C4-2B (cell line): Measurements from ENCODE around the gene GALNT7.

Experiments used
- H3K27ac ChIP-seq: fragments of 450-650 bp; 2 replicates; pipeline ENCODE4 v1.5.1; 2017
- ZFX ChIP-seq: fragments of 450-650 bp; IDR thresholded peaks from 2 replicates; pipeline ENCODE4 v1.6.1; 2017
- TF ChIP-seq, protein P1 (sequence below): fragments of 450-650 bp; conservative IDR thresholded peaks from 2 replicates; pipeline ENCODE4 v1.5.1; 2017; ENCODE audit warnings: mild to moderate bottlenecking

Gene GALNT7

DNA sequence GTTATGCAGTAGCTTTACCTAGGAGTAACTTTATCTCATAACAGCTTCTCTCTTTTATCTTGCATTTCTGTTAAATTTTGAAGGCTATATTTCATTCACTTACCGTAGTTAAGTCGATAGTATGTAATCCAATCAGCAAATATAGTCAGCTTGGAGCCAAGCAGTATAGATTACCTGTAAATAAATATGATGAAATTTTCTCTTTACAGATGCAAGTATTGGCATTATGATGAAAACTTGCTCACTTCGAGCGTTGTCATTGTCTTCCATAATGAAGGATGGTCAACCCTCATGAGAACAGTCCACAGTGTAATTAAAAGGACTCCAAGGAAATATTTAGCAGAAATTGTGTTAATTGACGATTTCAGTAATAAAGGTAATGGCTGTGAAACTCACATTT is 123.3 kb downstream of the GALNT7 start:
- no peak for TF ChIP-seq ZFX
- TF ChIP-seq, protein P1, sequence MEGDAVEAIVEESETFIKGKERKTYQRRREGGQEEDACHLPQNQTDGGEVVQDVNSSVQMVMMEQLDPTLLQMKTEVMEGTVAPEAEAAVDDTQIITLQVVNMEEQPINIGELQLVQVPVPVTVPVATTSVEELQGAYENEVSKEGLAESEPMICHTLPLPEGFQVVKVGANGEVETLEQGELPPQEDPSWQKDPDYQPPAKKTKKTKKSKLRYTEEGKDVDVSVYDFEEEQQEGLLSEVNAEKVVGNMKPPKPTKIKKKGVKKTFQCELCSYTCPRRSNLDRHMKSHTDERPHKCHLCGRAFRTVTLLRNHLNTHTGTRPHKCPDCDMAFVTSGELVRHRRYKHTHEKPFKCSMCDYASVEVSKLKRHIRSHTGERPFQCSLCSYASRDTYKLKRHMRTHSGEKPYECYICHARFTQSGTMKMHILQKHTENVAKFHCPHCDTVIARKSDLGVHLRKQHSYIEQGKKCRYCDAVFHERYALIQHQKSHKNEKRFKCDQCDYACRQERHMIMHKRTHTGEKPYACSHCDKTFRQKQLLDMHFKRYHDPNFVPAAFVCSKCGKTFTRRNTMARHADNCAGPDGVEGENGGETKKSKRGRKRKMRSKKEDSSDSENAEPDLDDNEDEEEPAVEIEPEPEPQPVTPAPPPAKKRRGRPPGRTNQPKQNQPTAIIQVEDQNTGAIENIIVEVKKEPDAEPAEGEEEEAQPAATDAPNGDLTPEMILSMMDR, result no peak
- H3K27ac ChIP-seq, result no peak overlapping the region

- H3K27ac ChIP-seq, result no peak overlapping the region
- TF ChIP-seq ZFX, result no peak
- TF ChIP-seq, protein P1, result no peak
These were observed 125.1 kb downstream of the GALNT7 start for GRCh38 chr4:173293663-173294062.

GRCh38 chr4:173294444-173294843 is 125.8 kb downstream of the GALNT7 start:
- TF ChIP-seq ZFX, result no peak
- TF ChIP-seq, protein P1, result no peak
- H3K27ac ChIP-seq, result no peak overlapping the region

GRCh38 chr4:173301518-173302201 is 133.0 kb downstream of the GALNT7 start:
- no peak overlapping the region for H3K27ac ChIP-seq
- TF ChIP-seq, protein P1, result peak; percentile 87
- no peak for TF ChIP-seq ZFX

DNA sequence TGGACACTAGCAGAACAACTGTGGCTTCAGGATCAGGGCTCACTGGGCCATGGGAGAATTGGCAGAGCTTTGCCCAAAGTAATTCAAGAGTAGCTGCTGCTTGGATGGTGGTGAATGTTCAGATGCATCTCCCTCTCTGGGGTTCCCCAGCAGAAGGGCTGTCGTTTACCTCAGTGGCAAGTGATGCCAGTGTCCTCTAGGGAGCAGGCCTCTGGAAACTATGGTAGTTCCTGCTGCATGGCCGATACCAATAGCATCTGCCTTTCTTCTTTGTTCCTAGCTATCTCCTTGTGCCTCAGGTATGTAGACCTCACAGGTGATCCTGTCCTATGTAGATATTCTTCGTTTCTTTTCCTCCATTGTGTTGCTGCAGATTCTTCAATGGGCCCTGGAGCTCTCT is 139.2 kb downstream of the GALNT7 start:
- H3K27ac ChIP-seq, result no peak overlapping the region
- TF ChIP-seq, protein P1, result no peak
- TF ChIP-seq ZFX, result no peak

- no peak overlapping the region for H3K27ac ChIP-seq
- no peak for TF ChIP-seq ZFX
These were observed 142.8 kb downstream of the GALNT7 start for GRCh38 chr4:173311368-173311767.

DNA sequence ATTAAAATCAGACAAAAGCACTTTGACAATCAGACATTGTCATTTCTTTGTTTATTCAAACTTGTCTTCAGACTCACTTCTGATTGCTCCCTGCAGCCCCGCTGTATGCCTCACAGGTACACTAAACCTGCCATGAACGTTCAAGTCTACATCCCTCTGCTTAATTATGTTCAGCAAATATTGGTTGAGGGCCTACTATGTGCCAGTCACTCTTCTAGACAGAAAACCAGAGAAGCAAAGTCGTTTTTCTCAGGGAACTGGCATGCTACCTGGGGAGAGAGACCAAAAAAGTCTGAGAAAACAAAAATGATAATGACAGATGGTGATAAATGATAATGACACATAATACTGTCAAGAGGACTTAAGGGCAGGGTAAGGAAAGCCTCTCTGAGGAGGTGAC is 146.1 kb downstream of the GALNT7 start:
- TF ChIP-seq, protein P1, result no peak
- TF ChIP-seq ZFX, result no peak

GRCh38 chr4:173316060-173316459 is 147.4 kb downstream of the GALNT7 start:
- TF ChIP-seq ZFX, result no peak
- TF ChIP-seq, protein P1, result no peak

More for the DNA sequence above, 146.1 kb downstream of the GALNT7 start:
- no peak overlapping the region for H3K27ac ChIP-seq

More at GRCh38 chr4:173316060-173316459, 147.4 kb downstream of the GALNT7 start:
- H3K27ac ChIP-seq, result no peak overlapping the region
